K562 (cell line): Measurements from ENCODE around the gene MIEF2. TPM values are rescaled to one million over a fixed set of nuclear protein-coding genes. Genes with fewer than 3 reads are reported as not detected.

ENCODE experiments used
- BCL6 ChIP-seq: fragments of 250-450 bp; sonication (Bioruptor Pico); IDR thresholded peaks from 2 replicates; pipeline ENCODE4 v1.4.0; 2020
- CAMTA2 ChIP-seq: fragments of 250-450 bp; sonication (Bioruptor Pico); conservative IDR thresholded peaks from 2 replicates; pipeline ENCODE4 v1.5.1; 2022
- CBX5 ChIP-seq: IDR thresholded peaks from 2 replicates; pipeline ENCODE4 v1.6.1; 2014; ENCODE audit warnings: low read depth, borderline replicate concordance
- CREBBP ChIP-seq: IDR thresholded peaks from one replicate; pipeline ENCODE4 v1.6.1; 2012; ENCODE audit warnings: low read depth, mild to moderate bottlenecking, control low read depth, inconsistent platforms, low read length
- DPF2 ChIP-seq: fragments of 450-650 bp; IDR thresholded peaks from 2 replicates; pipeline ENCODE4 v1.6.1; 2016
- HMGN3 ChIP-seq: IDR thresholded peaks from 2 replicates; pipeline ENCODE4 v1.6.1; 2011; ENCODE audit warnings: borderline replicate concordance, low read depth, mild to moderate bottlenecking, mixed read lengths, low read length; ENCODE audit not compliant: insufficient read length; ENCODE audit errors: extremely low read depth
- IFI16 ChIP-seq: fragments of 250-450 bp; sonication (Bioruptor Pico); IDR thresholded peaks from 2 replicates; pipeline ENCODE4 v2.1.2; 2022; ENCODE audit warnings: mild to moderate bottlenecking, inconsistent platforms
- KAT7 ChIP-seq: sonication (generic); formaldehyde crosslinking; IDR thresholded peaks from 2 replicates; pipeline ENCODE4 v1.8.0; 2022; ENCODE audit warnings: missing genetic modification reagents, mild to moderate bottlenecking, borderline replicate concordance
- KDM2B ChIP-seq: fragments of 250-450 bp; sonication (Bioruptor Pico); IDR thresholded peaks from 2 replicates; pipeline ENCODE4 v1.8.0; 2021; ENCODE audit warnings: mild to moderate bottlenecking, moderate library complexity
- PHTF2 ChIP-seq: fragments of 250-450 bp; sonication (Bioruptor Pico); IDR thresholded peaks from 2 replicates; pipeline ENCODE4 v1.5.0; 2021; ENCODE audit warnings: mild to moderate bottlenecking
- RB1 ChIP-seq: fragments of 450-650 bp; IDR thresholded peaks from 2 replicates; pipeline ENCODE4 v1.6.1; 2017; ENCODE audit warnings: low read depth, mild to moderate bottlenecking
- RBBP5 ChIP-seq: fragments of 200-600 bp; sonication (generic); IDR thresholded peaks from 2 replicates; pipeline ENCODE4 v1.6.1; 2012; ENCODE audit warnings: borderline replicate concordance, mild to moderate bottlenecking, low read length, control low read depth, inconsistent platforms; ENCODE audit not compliant: insufficient read depth, poor library complexity, severe bottlenecking
- RBM25 ChIP-seq: fragments of 200-400 bp; formaldehyde crosslinking; IDR thresholded peaks from 2 replicates; pipeline ENCODE4 v1.6.1; 2018; ENCODE audit warnings: low read length, low read depth, moderate library complexity; ENCODE audit not compliant: severe bottlenecking
- STAT5A ChIP-seq: IDR thresholded peaks from 2 replicates; pipeline ENCODE4 v1.6.1; 2012; ENCODE audit warnings: low read length, inconsistent platforms, borderline replicate concordance
- TCF7 ChIP-seq: sonication (generic); IDR thresholded peaks from 2 replicates; pipeline ENCODE4 v1.6.1; 2016; ENCODE audit warnings: antibody characterized with exemption, borderline replicate concordance
- XRCC3 ChIP-seq: fragments of 450-650 bp; IDR thresholded peaks from 2 replicates; pipeline ENCODE4 v1.6.1; 2017; ENCODE audit warnings: mild to moderate bottlenecking, moderate library complexity
- ZNF263 ChIP-seq: sonication (generic); formaldehyde crosslinking; IDR thresholded peaks from 2 replicates; pipeline ENCODE4 v1.8.0; 2022; ENCODE audit warnings: mild to moderate bottlenecking, missing genetic modification reagents, borderline replicate concordance
- ZNF316 ChIP-seq: fragments of 450-650 bp; IDR thresholded peaks from 2 replicates; pipeline ENCODE4 v1.6.1; 2016
- ZNF830 ChIP-seq: fragments of 250-450 bp; sonication (Bioruptor Pico); IDR thresholded peaks from 2 replicates; pipeline ENCODE4 v1.5.0; 2021; ENCODE audit warnings: mild to moderate bottlenecking
- polyA plus RNA-seq, 8 experiments: library from polyadenylated mRNA; depleted of rRNA in 4 of 8; stranded (reverse) in 5 of 8; unstranded in 3 of 8; fragments of >200 nt; fragmentation: Nextera tagmentation in 2 of 8; fragmentation: Illumina TruSeq in 1 of 8; extraction: Ambion mirVana in 2 of 8; extraction: Trizol in 1 of 8; gene quantifications; 2 replicates each; pipeline versions ENCODE4 v1.2.1 to v1.2.3, GENCODE V29; 2011 to 2014; ENCODE audit warnings: inconsistent platforms in 1 of 8, missing spikeins in 1 of 8
- total RNA-seq, 7 experiments: library from RNA; depleted of rRNA in 6 of 7; stranded (reverse); fragments of >200 nt in 6 of 7; fragmentation: Illumina TruSeq in 2 of 7; extraction: Trizol in 2 of 7; gene quantifications; 2 replicates each; pipeline versions ENCODE4 v1.2.1 to v1.2.3, GENCODE V29; 2011 to 2021; ENCODE audit warnings: low replicate concordance in 1 of 7
- TF ChIP-seq, protein P1 (sequence below): fragments of 250-450 bp; sonication (Bioruptor Pico); IDR thresholded peaks from 2 replicates; pipeline ENCODE4 v1.4.0; 2020; ENCODE audit warnings: mild to moderate bottlenecking, moderate library complexity
- TF ChIP-seq, protein P2 (sequence below), 3 experiments: IDR thresholded peaks in 2 of 3; conservative IDR thresholded peaks in 1 of 3; 2 replicates each; pipeline ENCODE4 v1.5.1; 2011 to 2012; ENCODE audit warnings: low read length in 3 of 3, mild to moderate bottlenecking in 3 of 3, control low read depth in 2 of 3, improper control_type of control experiment in 1 of 3, inconsistent platforms in 1 of 3, low read depth in 1 of 3, mixed read lengths in 1 of 3, moderate library complexity in 1 of 3; ENCODE audit not compliant: insufficient read depth in 2 of 3
- TF ChIP-seq, protein P3 (sequence below): fragments of 450-650 bp; IDR thresholded peaks from 2 replicates; pipeline ENCODE4 v1.6.1; 2016; ENCODE audit warnings: borderline replicate concordance
- TF ChIP-seq, protein P4 (sequence below): fragments of 200-800 bp; sonication (Bioruptor generic); IDR thresholded peaks from 2 replicates; pipeline ENCODE4 v1.6.1; 2017; ENCODE audit warnings: missing genetic modification characterization, missing compliant biosample characterization

The MIEF2 gene
- total and polyA plus RNA-seq, 9 of the 15 experiments (the other 6 are each of a cell fraction or from before 2014, with no cell fraction given) = 0.10 to 8.2 (median 2.4) TPM

DNA sequence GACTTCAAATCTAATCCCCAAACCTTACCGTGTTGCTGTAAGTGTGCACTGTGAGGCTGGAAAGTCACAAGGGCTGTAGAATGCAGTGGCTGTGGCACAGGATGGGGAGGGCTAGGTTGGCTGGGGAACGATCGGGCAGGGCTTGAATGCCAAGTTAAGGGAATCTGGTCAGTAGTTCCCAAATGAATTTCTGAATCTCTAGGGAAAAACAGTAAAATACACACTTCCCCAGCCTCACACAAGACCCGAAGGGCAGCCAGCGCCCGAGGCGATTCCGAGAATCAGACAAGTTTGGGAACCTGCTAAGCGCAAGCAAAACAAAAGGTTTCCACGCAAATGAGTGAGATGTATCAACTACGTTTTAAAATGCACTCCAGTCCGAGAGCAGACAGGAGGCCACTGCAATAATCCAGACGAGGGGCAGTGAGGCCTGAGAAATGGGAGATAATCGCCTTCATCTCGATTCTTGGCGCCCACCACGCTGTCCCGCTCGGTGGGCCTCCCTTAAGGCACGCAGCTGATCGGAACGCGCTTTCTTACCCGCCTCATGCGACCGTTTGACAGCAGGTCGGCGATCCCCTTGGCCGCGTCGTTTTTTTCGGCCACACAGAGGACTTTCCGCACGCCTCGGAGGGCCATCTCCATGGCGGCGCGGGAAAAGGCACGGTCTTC is 53.7 kb downstream of the MIEF2 start (continued):
- TF ChIP-seq, protein P1, sequence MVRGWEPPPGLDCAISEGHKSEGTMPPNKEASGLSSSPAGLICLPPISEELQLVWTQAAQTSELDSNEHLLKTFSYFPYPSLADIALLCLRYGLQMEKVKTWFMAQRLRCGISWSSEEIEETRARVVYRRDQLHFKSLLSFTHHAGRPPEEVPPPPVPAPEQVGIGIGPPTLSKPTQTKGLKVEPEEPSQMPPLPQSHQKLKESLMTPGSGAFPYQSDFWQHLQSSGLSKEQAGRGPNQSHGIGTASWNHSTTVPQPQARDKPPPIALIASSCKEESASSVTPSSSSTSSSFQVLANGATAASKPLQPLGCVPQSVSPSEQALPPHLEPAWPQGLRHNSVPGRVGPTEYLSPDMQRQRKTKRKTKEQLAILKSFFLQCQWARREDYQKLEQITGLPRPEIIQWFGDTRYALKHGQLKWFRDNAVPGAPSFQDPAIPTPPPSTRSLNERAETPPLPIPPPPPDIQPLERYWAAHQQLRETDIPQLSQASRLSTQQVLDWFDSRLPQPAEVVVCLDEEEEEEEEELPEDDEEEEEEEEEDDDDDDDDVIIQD (CRISPR knock-in tag) = no peak
- TF ChIP-seq BCL6 = no peak
- no peak for TF ChIP-seq IFI16 (CRISPR knock-in tag)
- no peak for TF ChIP-seq KDM2B (CRISPR knock-in tag)
- TF ChIP-seq CREBBP = no peak
- TF ChIP-seq ZNF316 = no peak
- no peak for TF ChIP-seq PHTF2
- TF ChIP-seq KAT7 (CRISPR knock-in tag) = peak; percentile 59; the same call in 1 of the 2 replicates
- no peak for TF ChIP-seq DPF2
- TF ChIP-seq, protein P2, sequence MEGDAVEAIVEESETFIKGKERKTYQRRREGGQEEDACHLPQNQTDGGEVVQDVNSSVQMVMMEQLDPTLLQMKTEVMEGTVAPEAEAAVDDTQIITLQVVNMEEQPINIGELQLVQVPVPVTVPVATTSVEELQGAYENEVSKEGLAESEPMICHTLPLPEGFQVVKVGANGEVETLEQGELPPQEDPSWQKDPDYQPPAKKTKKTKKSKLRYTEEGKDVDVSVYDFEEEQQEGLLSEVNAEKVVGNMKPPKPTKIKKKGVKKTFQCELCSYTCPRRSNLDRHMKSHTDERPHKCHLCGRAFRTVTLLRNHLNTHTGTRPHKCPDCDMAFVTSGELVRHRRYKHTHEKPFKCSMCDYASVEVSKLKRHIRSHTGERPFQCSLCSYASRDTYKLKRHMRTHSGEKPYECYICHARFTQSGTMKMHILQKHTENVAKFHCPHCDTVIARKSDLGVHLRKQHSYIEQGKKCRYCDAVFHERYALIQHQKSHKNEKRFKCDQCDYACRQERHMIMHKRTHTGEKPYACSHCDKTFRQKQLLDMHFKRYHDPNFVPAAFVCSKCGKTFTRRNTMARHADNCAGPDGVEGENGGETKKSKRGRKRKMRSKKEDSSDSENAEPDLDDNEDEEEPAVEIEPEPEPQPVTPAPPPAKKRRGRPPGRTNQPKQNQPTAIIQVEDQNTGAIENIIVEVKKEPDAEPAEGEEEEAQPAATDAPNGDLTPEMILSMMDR (IDR thresholded peaks at IDR 0.05 in 2 of 3, conservative IDR thresholded peaks at IDR 0.05 in 1 of 3; ENCODE audit: insufficient read depth in 2 of 3, low read depth in 1 of 3, low read length in 3 of 3) = no peak
- TF ChIP-seq STAT5A = no peak
- TF ChIP-seq HMGN3 = peak; percentile 4
- TF ChIP-seq ZNF830 (CRISPR knock-in tag) = no peak
- peak; percentile 75 for TF ChIP-seq RBBP5
- TF ChIP-seq CAMTA2 (CRISPR knock-in tag) = no peak
- no peak for TF ChIP-seq ZNF263
- TF ChIP-seq, protein P3, sequence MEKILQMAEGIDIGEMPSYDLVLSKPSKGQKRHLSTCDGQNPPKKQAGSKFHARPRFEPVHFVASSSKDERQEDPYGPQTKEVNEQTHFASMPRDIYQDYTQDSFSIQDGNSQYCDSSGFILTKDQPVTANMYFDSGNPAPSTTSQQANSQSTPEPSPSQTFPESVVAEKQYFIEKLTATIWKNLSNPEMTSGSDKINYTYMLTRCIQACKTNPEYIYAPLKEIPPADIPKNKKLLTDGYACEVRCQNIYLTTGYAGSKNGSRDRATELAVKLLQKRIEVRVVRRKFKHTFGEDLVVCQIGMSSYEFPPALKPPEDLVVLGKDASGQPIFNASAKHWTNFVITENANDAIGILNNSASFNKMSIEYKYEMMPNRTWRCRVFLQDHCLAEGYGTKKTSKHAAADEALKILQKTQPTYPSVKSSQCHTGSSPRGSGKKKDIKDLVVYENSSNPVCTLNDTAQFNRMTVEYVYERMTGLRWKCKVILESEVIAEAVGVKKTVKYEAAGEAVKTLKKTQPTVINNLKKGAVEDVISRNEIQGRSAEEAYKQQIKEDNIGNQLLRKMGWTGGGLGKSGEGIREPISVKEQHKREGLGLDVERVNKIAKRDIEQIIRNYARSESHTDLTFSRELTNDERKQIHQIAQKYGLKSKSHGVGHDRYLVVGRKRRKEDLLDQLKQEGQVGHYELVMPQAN = 0 out of 2 replicates have a peak, but pooled peaks have one; percentile 3
- TF ChIP-seq RBM25 = no peak
- no peak for TF ChIP-seq CBX5
- TF ChIP-seq, protein P4, sequence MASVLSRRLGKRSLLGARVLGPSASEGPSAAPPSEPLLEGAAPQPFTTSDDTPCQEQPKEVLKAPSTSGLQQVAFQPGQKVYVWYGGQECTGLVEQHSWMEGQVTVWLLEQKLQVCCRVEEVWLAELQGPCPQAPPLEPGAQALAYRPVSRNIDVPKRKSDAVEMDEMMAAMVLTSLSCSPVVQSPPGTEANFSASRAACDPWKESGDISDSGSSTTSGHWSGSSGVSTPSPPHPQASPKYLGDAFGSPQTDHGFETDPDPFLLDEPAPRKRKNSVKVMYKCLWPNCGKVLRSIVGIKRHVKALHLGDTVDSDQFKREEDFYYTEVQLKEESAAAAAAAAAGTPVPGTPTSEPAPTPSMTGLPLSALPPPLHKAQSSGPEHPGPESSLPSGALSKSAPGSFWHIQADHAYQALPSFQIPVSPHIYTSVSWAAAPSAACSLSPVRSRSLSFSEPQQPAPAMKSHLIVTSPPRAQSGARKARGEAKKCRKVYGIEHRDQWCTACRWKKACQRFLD (CRISPR knock-in tag) = no peak
- no peak for TF ChIP-seq TCF7
- TF ChIP-seq XRCC3 = no peak
- TF ChIP-seq RB1 = no peak
